HG03457 (cell line): ENCODE results near the gene NFYA.
"Not testable (repeated sequence)": the region's sequence is repeated elsewhere in the genome, so short reads cannot be mapped to it uniquely, and the experiment has no call there.

Source experiments
- ATAC-seq: cut with Tn5 transposase; IDR thresholded peaks from one replicate; pipeline ENCODE4 v1.9.1; 2021; ENCODE audit warnings: moderate number of reproducible peaks; ENCODE audit not compliant: unreplicated experiment

NFYA gene

DNA sequence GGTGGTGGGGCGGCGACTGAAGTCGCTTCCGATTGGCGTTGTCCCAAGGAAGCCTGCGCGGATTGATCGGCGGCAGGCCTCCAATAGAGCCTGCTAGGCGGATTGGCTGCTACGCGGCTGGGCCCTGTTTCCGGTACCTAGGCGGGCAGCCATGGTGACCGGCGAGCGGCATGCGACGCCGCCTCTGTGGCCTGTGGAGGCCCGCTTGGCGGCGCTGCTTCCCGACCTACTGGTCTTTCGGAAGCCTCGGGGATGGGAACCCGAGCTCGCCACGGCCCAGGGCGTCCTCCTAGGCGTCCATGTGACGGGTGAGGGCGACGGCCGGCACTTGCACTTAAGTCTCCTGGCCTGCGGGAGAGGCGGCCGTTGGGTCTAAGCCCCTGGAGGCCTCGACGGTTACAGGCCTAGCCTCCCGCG is 28.1 kb downstream of the NFYA start:
- no peak for ATAC-seq

- no peak for ATAC-seq
These were observed 31.1 kb downstream of the NFYA start for GRCh38 chr6:41103847-41104246.

DNA sequence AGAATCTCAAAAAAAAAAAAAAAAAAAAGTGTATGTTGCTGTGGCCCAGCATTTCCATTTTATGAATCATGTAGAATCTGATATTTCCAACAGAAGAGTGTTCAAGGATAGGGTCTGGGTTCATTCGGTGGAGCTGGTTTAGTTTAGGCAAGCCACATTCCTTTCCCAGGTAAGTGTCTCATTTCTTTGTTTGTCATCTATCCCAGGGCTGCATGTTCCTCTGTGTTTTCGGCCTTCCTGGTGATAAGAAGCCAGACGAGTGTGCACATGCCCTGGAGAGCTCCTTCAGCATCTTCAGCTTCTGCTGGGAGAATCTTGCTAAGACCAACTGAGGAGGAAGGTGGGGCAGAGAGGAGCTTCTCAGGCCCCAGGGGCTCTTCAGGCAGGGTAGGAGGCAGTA is 38.2 kb downstream of the NFYA start:
- no peak for ATAC-seq

DNA sequence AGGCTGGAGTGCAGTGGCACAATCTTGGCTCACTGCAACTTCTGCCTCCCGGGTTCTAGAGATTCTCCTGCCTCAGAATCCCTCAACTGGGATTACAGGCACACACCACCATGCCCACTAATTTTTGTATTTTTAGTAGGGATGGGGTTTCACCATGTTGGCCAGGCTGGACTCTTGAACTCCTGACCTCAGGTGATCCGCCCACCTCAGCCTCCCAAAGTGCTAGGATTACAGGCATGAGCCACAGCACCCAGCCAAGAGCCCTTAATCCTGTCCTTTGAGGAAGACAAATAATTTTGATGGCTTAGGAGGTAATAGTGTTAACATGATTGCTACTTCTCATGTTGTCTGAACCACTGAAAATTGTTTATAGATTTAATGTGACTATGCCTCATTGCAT is 42.3 kb downstream of the NFYA start:
- ATAC-seq, result not testable (repeated sequence)

DNA sequence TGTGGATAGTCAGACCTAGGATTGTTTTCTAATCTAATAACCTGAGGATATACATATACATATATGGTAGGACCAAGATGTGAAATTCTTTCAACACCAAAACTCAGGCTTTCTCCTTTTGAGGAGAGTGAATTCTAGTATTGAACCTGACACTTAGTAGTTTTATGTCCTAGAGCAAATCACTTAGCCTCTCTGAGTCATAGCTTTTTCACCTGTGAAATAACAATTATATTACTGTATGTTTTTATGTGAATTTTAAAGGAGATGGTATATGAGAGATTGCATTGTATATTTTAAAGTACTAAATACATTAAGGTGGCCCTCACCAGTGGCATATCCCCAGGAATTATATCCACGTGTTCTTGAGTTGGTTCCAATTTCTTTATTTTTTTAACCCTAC is 46.7 kb downstream of the NFYA start:
- no peak for ATAC-seq

DNA sequence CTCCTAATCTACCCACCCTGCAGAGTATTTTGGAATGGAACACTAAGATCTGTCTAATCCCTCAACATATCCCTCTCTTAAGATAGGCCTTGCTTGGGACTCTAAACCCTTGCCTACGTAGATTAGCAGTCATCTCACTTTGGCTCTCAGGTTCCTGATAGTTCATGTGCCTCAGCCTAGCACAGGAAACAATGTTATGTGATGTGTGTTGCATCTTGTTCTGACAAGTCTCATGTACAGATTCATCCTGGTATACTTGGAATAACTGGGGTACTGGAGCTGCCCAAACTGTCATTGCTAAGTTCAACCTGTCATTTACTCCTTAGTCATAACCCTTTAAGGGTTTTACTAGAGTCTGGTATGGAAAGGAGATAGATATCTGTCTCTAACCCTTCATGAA is 47.3 kb downstream of the NFYA start:
- no peak for ATAC-seq

DNA sequence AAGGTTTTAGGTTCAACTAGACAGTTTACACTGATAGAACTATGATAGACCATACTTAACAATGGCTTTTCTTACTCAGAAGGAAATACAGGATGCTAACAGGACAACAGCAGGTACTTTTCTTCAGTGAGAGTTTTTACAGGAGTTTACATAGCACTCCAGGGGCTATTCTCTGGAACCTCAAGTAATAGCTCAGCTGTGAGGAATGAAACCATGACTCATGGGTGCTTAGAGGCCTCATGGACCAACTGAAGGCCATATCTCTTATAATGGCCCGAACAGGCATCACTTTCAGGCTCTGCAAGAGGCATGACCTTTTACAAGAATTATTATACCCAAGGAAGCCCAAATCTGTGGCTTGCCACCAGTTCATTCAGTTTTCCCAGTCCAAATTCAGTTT is 49.6 kb downstream of the NFYA start:
- no peak for ATAC-seq

- ATAC-seq, result no peak
These were observed 50.1 kb downstream of the NFYA start for GRCh38 chr6:41122918-41123317.

- ATAC-seq, result no peak
These were observed 52.5 kb downstream of the NFYA start for GRCh38 chr6:41125282-41125681.

GRCh38 chr6:41132254-41132653 is 59.5 kb downstream of the NFYA start:
- ATAC-seq, result no peak

GRCh38 chr6:41135062-41135832 is 62.5 kb downstream of the NFYA start:
- ATAC-seq, result no peak

DNA sequence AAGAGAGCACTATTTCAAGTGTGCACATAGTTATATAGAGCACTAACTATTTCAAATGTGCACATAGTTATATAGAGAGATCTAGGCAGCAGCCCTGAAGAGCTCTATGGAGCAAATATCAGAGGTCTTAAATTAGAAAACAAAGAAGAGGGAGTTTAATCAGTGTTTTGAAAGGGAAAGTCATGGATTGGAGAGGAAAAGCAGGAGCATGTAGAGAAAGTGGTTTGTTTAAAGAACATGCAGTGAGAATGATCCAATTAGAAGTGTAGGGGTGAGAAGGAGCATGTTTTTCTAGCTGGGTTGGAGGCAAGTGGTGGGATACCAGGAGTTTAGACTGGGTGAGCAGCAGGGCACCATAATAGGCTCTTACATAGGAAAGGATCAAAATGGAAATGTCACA is 64.1 kb downstream of the NFYA start:
- ATAC-seq, result no peak

GRCh38 chr6:41147917-41148316 is 75.1 kb downstream of the NFYA start:
- ATAC-seq, result no peak
